ENCODE data around the gene SKIC2. TPM values are rescaled to one million over a fixed set of nuclear protein-coding genes. Genes with fewer than 3 reads are reported as not detected.

Gene SKIC2
- total and polyA plus RNA-seq, 2 donors (not counting 3 experiments of a cell fraction or from before 2014, with no cell fraction given): 52.8 to 76.7 TPM

DNA sequence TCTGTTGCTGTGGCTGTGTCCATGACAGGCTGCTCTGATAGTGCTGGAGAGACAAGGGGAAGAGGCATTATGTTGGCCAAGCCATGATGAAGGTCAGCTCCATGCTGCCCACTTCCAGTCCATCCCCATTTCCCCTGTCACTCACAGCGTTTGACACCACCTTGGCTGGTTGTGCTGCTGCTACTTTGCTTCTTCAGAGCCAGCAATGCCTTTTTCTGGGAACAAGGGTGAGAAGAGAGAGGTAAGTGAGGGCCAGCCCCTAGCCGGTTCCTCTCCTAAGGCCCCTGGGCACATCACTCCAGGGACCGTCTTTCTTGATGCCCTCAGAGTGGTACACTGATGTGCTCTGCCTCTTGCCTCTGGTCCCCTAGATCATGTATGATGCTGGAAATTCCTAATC is 2.2 kb upstream of the SKIC2 start:
- H3K9me1 ChIP-seq (replicated peaks; ENCODE audit: control insufficient read depth, extremely low read depth, insufficient read depth, low read length): no peaks in the 10 kb centered on the region
- no TSS peak for BruUV-seq (replicated peaks)
- TF ChIP-seq EZH2 (IDR thresholded peaks at IDR 0.05; ENCODE audit: borderline replicate concordance, low read depth, low read length, severe bottlenecking): no peak
- no peak for TF ChIP-seq GATA2 (IDR thresholded peaks at IDR 0.05; ENCODE audit: insufficient read depth, insufficient read length, low read depth, low read length)
- TF ChIP-seq, protein P1, sequence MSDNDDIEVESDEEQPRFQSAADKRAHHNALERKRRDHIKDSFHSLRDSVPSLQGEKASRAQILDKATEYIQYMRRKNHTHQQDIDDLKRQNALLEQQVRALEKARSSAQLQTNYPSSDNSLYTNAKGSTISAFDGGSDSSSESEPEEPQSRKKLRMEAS (IDR thresholded peaks at IDR 0.05; ENCODE audit: insufficient read depth, insufficient read length): no peak
- TF ChIP-seq POLR2A (IDR thresholded peaks at IDR 0.05; ENCODE audit: low read depth, low read length): no peak
- TF ChIP-seq JUN (IDR thresholded peaks at IDR 0.05; ENCODE audit: borderline replicate concordance, insufficient read depth, insufficient read length, low read depth): no peak
- peaks cover 25% of the 10 kb centered on the region for H3K79me2 ChIP-seq (ENCODE audit: control insufficient read depth, insufficient read depth, low read length)
- POLR2A ChIA-PET: no interaction called here
- peaks cover 19 to 38% of the 10 kb centered on the region in 2 experiments for H3K36me3 ChIP-seq (ENCODE audit: control insufficient read depth in 2 of 2, extremely low read depth in 1 of 2, insufficient read depth in 2 of 2, low read length in 2 of 2)
- no peaks in the 10 kb centered on the region for H3K27me3 ChIP-seq (ENCODE audit: control insufficient read depth in 2 of 2, insufficient read depth in 2 of 2, low read length in 2 of 2)
- H3K9ac ChIP-seq (replicated peaks; ENCODE audit: extremely low read depth, insufficient read depth, low read length): no peak overlapping the region
- DNase-seq (ENCODE audit: low read depth, low spot score) (no peak), FAIRE-seq (no peak)
- intact Hi-C loops (cut with micrococcal nuclease) (loop anchor here (5.0 to 10.0 kb wide), 2 partner anchors 122 to 221 kb away; partner anchors contain the start of genes AGPAT1 and RNF5), dilution Hi-C loops (cut with MboI; ENCODE audit: extremely low pct_ligation_motif_present, low sequenced_read_pairs) (no loop called here)
- H2AFZ ChIP-seq (ENCODE audit: low read depth, low read length): no peak overlapping the region
- H3K4me2 ChIP-seq (ENCODE audit: insufficient read depth, low read length): no peak overlapping the region
- no peaks in the 10 kb centered on the region for H3K9me3 ChIP-seq (replicated peaks; ENCODE audit: control insufficient read depth, insufficient read depth, low read length)
- H3K27ac ChIP-seq (ENCODE audit: insufficient read depth, low read depth, low read length): no peak overlapping the region
- peaks cover 17% of the 10 kb centered on the region for H3K4me1 ChIP-seq (ENCODE audit: control insufficient read depth, extremely low read depth, insufficient read depth, low read length)
- no peak overlapping the region for H3K4me3 ChIP-seq (replicated peaks in 1 of 3; ENCODE audit: insufficient read depth in 1 of 3, low read depth in 1 of 3, low read length in 3 of 3)
- CTCF ChIA-PET: no interaction called here
- H4K20me1 ChIP-seq (replicated peaks; ENCODE audit: control insufficient read depth, extremely low read depth, insufficient read depth, low read length): no peaks in the 10 kb centered on the region

DNA sequence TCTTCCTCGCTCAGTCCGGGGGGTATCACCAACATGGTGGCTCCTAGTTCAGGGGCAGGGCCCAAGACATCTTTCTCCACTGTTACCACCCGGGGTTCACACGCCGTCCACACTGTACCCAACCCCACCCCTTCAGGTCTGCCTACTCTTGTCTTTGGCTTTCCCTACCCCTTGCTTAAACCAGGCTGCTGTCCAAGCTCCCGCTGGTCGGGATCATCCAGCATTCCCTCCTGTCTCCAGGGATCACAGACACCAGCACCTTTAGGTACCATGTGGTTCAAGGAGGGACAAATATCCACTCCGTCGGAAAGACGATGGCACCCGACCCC is 599 bp upstream of the SKIC2 start:
- FAIRE-seq (no peak), DNase-seq (ENCODE audit: low read depth, low spot score) (no peak)
- Histone ChIP-seq H3K36me3 (ENCODE audit: control insufficient read depth in 2 of 2, extremely low read depth in 1 of 2, insufficient read depth in 2 of 2, low read length in 2 of 2) (peaks cover 15 to 45% of the 10 kb centered on the region in 2 experiments), H4K20me1 (replicated peaks; ENCODE audit: control insufficient read depth, extremely low read depth, insufficient read depth, low read length) (no peaks in the 10 kb centered on the region), H3K9ac (replicated peaks; ENCODE audit: extremely low read depth, insufficient read depth, low read length) (peak overlapping the region; percentile 87), H3K4me3 (replicated peaks in 1 of 3; ENCODE audit: insufficient read depth in 1 of 3, low read depth in 1 of 3, low read length in 3 of 3) (peak overlapping the region; percentile 66 to 84 (median 70)), H3K4me2 (ENCODE audit: insufficient read depth, low read length) (peak overlapping the region; percentile 77), H3K4me1 (ENCODE audit: control insufficient read depth, extremely low read depth, insufficient read depth, low read length) (peaks cover 17% of the 10 kb centered on the region), H3K27me3 (ENCODE audit: control insufficient read depth in 2 of 2, insufficient read depth in 2 of 2, low read length in 2 of 2) (no peaks in the 10 kb centered on the region), H2AFZ (ENCODE audit: low read depth, low read length) (peak overlapping the region; percentile 76), H3K79me2 (ENCODE audit: control insufficient read depth, insufficient read depth, low read length) (peaks cover 25% of the 10 kb centered on the region), H3K27ac (ENCODE audit: insufficient read depth, low read depth, low read length) (peak overlapping the region; percentile 75), H3K9me1 (replicated peaks; ENCODE audit: control insufficient read depth, extremely low read depth, insufficient read depth, low read length) (no peaks in the 10 kb centered on the region), H3K9me3 (replicated peaks; ENCODE audit: control insufficient read depth, insufficient read depth, low read length) (no peaks in the 10 kb centered on the region)
- BruUV-seq (replicated peaks): no TSS peak
- no peak for TF ChIP-seq MYC (IDR thresholded peaks at IDR 0.05; ENCODE audit: low read depth, low read length)
- no peak for TF ChIP-seq JUN (IDR thresholded peaks at IDR 0.05; ENCODE audit: borderline replicate concordance, insufficient read depth, insufficient read length, low read depth)
- no peak for TF ChIP-seq EZH2 (IDR thresholded peaks at IDR 0.05; ENCODE audit: borderline replicate concordance, low read depth, low read length, severe bottlenecking)
- TF ChIP-seq, protein P1 (IDR thresholded peaks at IDR 0.05; ENCODE audit: insufficient read depth, insufficient read length): no peak
- TF ChIP-seq POLR2AphosphoS5 (IDR thresholded peaks at IDR 0.05; ENCODE audit: insufficient read depth, low read depth, low read length): no peak
- TF ChIP-seq, protein P2, sequence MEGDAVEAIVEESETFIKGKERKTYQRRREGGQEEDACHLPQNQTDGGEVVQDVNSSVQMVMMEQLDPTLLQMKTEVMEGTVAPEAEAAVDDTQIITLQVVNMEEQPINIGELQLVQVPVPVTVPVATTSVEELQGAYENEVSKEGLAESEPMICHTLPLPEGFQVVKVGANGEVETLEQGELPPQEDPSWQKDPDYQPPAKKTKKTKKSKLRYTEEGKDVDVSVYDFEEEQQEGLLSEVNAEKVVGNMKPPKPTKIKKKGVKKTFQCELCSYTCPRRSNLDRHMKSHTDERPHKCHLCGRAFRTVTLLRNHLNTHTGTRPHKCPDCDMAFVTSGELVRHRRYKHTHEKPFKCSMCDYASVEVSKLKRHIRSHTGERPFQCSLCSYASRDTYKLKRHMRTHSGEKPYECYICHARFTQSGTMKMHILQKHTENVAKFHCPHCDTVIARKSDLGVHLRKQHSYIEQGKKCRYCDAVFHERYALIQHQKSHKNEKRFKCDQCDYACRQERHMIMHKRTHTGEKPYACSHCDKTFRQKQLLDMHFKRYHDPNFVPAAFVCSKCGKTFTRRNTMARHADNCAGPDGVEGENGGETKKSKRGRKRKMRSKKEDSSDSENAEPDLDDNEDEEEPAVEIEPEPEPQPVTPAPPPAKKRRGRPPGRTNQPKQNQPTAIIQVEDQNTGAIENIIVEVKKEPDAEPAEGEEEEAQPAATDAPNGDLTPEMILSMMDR (IDR thresholded peaks at IDR 0.05; ENCODE audit: extremely low read depth in 1 of 2, insufficient read depth in 1 of 2, low read depth in 1 of 2, low read length in 2 of 2): no peak
- TF ChIP-seq FOS (IDR thresholded peaks at IDR 0.05; ENCODE audit: borderline replicate concordance, insufficient read depth, low read length): no peak
- no peak for TF ChIP-seq GATA2 (IDR thresholded peaks at IDR 0.05; ENCODE audit: insufficient read depth, insufficient read length, low read depth, low read length)
- no peak for TF ChIP-seq POLR2A (IDR thresholded peaks at IDR 0.05; ENCODE audit: low read depth, low read length)
- dilution Hi-C loops (cut with MboI; ENCODE audit: extremely low pct_ligation_motif_present, low sequenced_read_pairs) (no loop called here), intact Hi-C loops (cut with micrococcal nuclease) (loop anchor here (2.0 to 10.0 kb wide), 3 partner anchors 124 to 219 kb away; partner anchors contain the start of genes AGPAT1 and RNF5)
- ChIA-PET CTCF (interaction anchor here (0.8 to 1.2 kb wide), 3 partner anchors 13 to 60 kb away, joined by 3 to 4 read pairs (median 3); no protein-coding TSS in a partner anchor), POLR2A (no interaction called here)
